Measurements from ENCODE around the gene GSTO1.

GRCh38 chr10:104296687-104297436 lies 42.2 kb downstream of the GSTO1 start:
- TF ChIP-seq CTCF (IDR thresholded peaks at IDR 0.05), result no peak
- no peak for TF ChIP-seq POLR2A (IDR thresholded peaks at IDR 0.05)
